Calu3 (cell line): Measurements from ENCODE around the gene RILP. TPM values are rescaled to one million over a fixed set of nuclear protein-coding genes. Genes with fewer than 3 reads are reported as not detected.

Source experiments
- BruUV-seq: library from RNA; stranded (reverse); fragments of 400-500 nt; replicated peaks from 2 replicates; lab custom pipeline; 2021; lab: Mats Ljungman, UMichigan
- CTCF ChIA-PET: fragments of 300-600 bp; sonication (Branson Sonifier 250); formaldehyde crosslinking; loops from one replicate; lab custom pipeline; 2022; ENCODE audit warnings: antibody characterized with exemption; lab: Charles Lee
- DNase-seq: peaks from one replicate; pipeline ENCODE4 v3.0.0; 2022
- H3K27ac Mint-ChIP-seq: one replicate; pipeline ENCODE4 v1.8.0; 2022; ENCODE audit warnings: mixed read lengths; ENCODE audit not compliant: unreplicated experiment
- H3K27me3 Mint-ChIP-seq: one replicate; pipeline ENCODE4 v1.8.0; 2022; ENCODE audit warnings: mixed read lengths; ENCODE audit not compliant: unreplicated experiment
- H3K36me3 Mint-ChIP-seq: one replicate; pipeline ENCODE4 v1.8.0; 2022; ENCODE audit warnings: mild to moderate bottlenecking, moderate library complexity, mixed read lengths; ENCODE audit not compliant: insufficient read depth, unreplicated experiment
- H3K4me1 Mint-ChIP-seq: one replicate; pipeline ENCODE4 v1.8.0; 2022; ENCODE audit warnings: mild to moderate bottlenecking, low read depth, mixed read lengths; ENCODE audit not compliant: unreplicated experiment
- H3K4me3 Mint-ChIP-seq: one replicate; pipeline ENCODE4 v1.8.0; 2022; ENCODE audit warnings: mild to moderate bottlenecking, low read depth, moderate library complexity, mixed read lengths; ENCODE audit not compliant: unreplicated experiment
- H3K9me3 Mint-ChIP-seq: one replicate; pipeline ENCODE4 v1.8.0; 2022; ENCODE audit warnings: low read depth, mixed read lengths; ENCODE audit not compliant: unreplicated experiment
- intact Hi-C: fragments of 100-400 bp; cut with micrococcal nuclease; formaldehyde crosslinking; loops from one replicate; pipeline ENCODE4 v1.10.0; 2022; ENCODE audit not compliant: unreplicated experiment
- total RNA-seq: library from RNA; stranded (reverse); gene quantifications from 2 replicates; pipeline ENCODE4 v1.2.3, GENCODE V29; 2022
- TF ChIP-seq, protein P1 (sequence below): fragments of 200-600 bp; IDR thresholded peaks from one replicate; pipeline ENCODE4 v1.8.0; 2022; ENCODE audit warnings: antibody characterized with exemption; ENCODE audit not compliant: unreplicated experiment

The RILP gene
- total RNA-seq, 1 experiment from 2014 or later: 1.8 TPM

DNA sequence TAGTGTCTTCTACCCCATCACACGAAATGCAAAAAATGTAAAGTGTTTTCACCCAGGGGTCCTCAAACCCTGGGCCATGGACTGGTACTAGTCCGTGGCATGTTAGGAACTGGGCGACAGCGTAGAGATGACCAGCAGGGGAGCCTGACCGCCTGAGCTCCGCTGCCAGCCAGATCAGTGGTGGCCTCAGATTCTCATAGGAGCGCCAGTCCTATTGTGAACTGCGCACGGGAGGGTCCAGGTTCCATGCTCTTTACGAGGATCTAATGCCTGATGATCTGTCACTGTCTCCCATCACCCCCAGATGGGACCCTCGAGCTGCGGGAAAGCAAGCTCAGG, 8.6 kb downstream of the RILP start:
- no peak overlapping the region for H3K27ac Mint-ChIP-seq
- no peaks in the 10 kb centered on the region for H3K9me3 Mint-ChIP-seq
- TF ChIP-seq, protein P1, sequence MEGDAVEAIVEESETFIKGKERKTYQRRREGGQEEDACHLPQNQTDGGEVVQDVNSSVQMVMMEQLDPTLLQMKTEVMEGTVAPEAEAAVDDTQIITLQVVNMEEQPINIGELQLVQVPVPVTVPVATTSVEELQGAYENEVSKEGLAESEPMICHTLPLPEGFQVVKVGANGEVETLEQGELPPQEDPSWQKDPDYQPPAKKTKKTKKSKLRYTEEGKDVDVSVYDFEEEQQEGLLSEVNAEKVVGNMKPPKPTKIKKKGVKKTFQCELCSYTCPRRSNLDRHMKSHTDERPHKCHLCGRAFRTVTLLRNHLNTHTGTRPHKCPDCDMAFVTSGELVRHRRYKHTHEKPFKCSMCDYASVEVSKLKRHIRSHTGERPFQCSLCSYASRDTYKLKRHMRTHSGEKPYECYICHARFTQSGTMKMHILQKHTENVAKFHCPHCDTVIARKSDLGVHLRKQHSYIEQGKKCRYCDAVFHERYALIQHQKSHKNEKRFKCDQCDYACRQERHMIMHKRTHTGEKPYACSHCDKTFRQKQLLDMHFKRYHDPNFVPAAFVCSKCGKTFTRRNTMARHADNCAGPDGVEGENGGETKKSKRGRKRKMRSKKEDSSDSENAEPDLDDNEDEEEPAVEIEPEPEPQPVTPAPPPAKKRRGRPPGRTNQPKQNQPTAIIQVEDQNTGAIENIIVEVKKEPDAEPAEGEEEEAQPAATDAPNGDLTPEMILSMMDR: no peak
- CTCF ChIA-PET: no interaction called here
- no peaks in the 10 kb centered on the region for H3K4me1 Mint-ChIP-seq
- peaks cover 6% of the 10 kb centered on the region for H3K36me3 Mint-ChIP-seq
- H3K4me3 Mint-ChIP-seq: no peak overlapping the region
- no peaks in the 10 kb centered on the region for H3K27me3 Mint-ChIP-seq
- BruUV-seq: no TSS peak
- no peak for DNase-seq
- intact Hi-C loops: no loop called here

DNA sequence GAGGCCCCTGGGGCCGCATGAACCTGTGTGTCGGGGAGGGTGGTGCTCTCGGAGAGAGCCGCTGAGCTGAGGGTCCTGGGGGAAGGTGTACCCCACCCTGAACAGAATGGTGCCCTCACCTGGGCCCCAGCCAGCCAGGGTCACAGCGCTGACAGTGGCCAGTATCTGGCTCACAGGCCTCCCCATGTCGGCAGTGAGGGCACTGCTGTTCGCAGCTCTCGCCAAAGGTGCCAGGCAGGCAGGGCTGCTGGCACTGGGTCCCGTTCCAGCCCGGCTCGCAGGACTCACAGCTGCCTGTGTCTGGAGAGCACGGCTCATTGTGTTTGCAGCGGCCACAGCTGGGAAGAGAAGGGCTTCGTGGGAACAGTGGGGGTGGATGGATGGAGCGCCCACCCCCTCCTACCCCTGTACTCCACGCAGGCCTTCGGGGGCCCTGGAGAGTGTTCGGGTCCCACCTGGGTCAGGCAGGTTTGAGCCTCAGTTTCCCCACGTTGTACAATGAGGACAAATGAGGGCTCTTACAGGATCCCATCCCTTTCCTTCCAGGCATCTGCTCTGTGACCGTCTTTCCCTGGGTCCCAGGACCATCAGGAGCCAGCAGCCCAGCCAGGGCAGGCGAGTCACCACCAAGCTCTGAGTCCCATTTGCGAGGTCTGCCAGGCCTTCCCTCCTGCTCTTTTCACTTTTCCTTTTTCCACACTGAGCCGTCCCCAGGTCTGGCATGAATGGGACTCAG, 9.2 kb downstream of the RILP start:
- Mint-ChIP-seq H3K4me1 (no peaks in the 10 kb centered on the region), H3K27ac (no peak overlapping the region), H3K9me3 (no peaks in the 10 kb centered on the region), H3K4me3 (no peak overlapping the region), H3K27me3 (no peaks in the 10 kb centered on the region), H3K36me3 (peaks cover 6% of the 10 kb centered on the region)
- TF ChIP-seq, protein P1: no peak
- CTCF ChIA-PET: interaction anchor here (1.1 kb wide), 1 partner anchor 66 kb away, joined by 3 read pairs; no protein-coding TSS in a partner anchor
- BruUV-seq: no TSS peak
- intact Hi-C loops: no loop called here
- DNase-seq: no peak

DNA sequence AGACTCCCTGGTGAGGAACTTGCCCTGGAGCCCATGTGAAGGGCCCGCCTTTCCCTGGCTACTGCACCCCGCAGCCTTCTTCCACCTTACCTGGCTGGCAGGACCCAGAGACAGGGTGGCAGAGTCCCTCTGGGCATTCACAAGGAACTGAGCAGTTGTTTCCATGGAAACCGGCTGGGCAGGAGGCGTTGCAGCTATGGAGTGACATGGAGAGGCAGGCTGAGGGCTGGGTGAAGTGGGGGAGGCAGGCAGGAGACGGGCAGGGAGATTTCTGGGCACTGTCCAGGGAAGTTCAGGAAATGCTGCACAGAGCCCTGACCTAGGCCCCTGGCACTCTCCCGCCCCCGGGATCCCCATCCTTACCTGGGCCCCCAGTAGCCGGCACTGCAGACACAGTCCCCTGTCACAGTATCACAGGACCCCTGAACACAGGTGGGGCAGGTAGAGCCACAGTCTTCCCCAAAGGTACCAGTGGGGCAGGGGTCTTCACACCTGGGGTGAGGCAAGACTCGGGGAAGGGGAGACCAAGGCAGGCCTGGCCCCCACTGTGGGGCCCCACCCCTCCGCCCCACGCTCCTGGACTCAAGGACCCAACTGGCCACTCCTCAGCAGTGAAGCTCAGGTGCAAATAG, 10.0 kb downstream of the RILP start:
- no TSS peak for BruUV-seq
- TF ChIP-seq, protein P1: no peak
- no peaks in the 10 kb centered on the region for H3K27me3 Mint-ChIP-seq
- H3K4me3 Mint-ChIP-seq: no peak overlapping the region
- peaks cover 6% of the 10 kb centered on the region for H3K36me3 Mint-ChIP-seq
- no peaks in the 10 kb centered on the region for H3K4me1 Mint-ChIP-seq
- CTCF ChIA-PET: interaction anchor here (0.7 to 1.3 kb wide), 5 partner anchors 10 to 78 kb away, joined by 3 to 7 read pairs (median 4); no protein-coding TSS in a partner anchor
- intact Hi-C loops: no loop called here
- H3K27ac Mint-ChIP-seq: no peak overlapping the region
- no peak for DNase-seq
- no peaks in the 10 kb centered on the region for H3K9me3 Mint-ChIP-seq

DNA sequence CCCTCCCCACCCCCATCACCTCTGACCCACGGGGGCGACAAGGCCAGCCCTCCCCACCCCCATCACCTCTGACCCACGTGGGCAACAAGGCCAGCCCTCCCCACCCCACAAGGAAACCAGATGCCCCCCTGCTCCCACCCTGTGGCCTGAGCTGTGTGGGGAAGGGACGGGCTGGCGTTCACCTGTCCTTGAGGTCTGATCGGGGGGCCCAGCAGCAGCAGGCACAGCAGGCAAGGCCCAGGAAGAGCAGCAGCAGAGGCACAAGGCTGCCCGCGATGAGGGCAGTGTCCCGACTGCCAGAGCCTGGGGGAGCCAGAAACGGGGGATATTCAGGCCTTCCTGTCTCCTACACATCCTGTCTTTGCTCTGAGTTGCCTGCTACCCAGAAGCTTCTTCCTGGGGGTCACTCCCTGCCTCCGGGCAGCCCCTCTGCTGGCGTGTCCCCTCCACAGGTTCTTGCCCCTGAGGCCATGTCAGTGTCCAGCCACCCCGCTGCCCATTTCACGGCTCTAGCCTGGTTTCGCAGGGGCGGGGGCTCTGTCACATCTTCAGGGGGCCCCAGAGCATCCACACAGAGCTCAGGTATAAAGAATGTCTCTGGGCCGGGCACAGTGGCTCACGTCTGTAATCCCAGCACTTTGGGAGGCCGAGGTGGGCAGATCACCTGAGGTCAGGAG, 10.9 kb downstream of the RILP start:
- Mint-ChIP-seq H3K36me3 (peaks cover 1% of the 10 kb centered on the region), H3K9me3 (no peaks in the 10 kb centered on the region), H3K4me1 (no peaks in the 10 kb centered on the region), H3K4me3 (no peak overlapping the region), H3K27me3 (no peaks in the 10 kb centered on the region), H3K27ac (no peak overlapping the region)
- no peak for DNase-seq
- intact Hi-C loops: no loop called here
- no TSS peak for BruUV-seq
- CTCF ChIA-PET: interaction anchor here (0.7 to 1.3 kb wide), 3 partner anchors 9 to 78 kb away, joined by 4 to 7 read pairs (median 5); no protein-coding TSS in a partner anchor
- TF ChIP-seq, protein P1: no peak
